GM23338 (cell line): ENCODE results near the gene PHF20.
"Not testable (repeated sequence)": the region's sequence is repeated elsewhere in the genome, so short reads cannot be mapped to it uniquely, and the experiment has no call there.

Experiments
- CREB1 ChIP-seq: fragments of 250-450 bp; sonication (Bioruptor Pico); IDR thresholded peaks from 2 replicates; pipeline ENCODE4 v1.5.0; 2020; ENCODE audit warnings: low read depth, mild to moderate bottlenecking, moderate library complexity
- EZH2 ChIP-seq: fragments of 200-600 bp; sonication (generic); IDR thresholded peaks from one replicate; pipeline ENCODE4 v1.8.0; 2017; ENCODE audit warnings: antibody characterized with exemption, mild to moderate bottlenecking, low read depth; ENCODE audit not compliant: unreplicated experiment
- EZH2phosphoT487 ChIP-seq: fragments of 200-600 bp; sonication (generic); IDR thresholded peaks from one replicate; pipeline ENCODE4 v1.8.1; 2018; ENCODE audit warnings: antibody characterized with exemption; ENCODE audit not compliant: unreplicated experiment
- JUNB ChIP-seq: IDR thresholded peaks from one replicate; pipeline ENCODE4 v1.6.1; 2016; ENCODE audit warnings: antibody characterized with exemption; ENCODE audit not compliant: unreplicated experiment
- NANOG ChIP-seq: IDR thresholded peaks from 2 replicates; pipeline ENCODE4 v1.6.1; 2016; ENCODE audit warnings: antibody characterized with exemption, borderline replicate concordance
- POLR2AphosphoS5 ChIP-seq: IDR thresholded peaks from 2 replicates; pipeline ENCODE4 v1.6.1; 2016; ENCODE audit warnings: antibody characterized with exemption, low read depth
- STAT1 ChIP-seq: IDR thresholded peaks from one replicate; pipeline ENCODE4 v1.6.1; 2016; ENCODE audit warnings: antibody characterized with exemption; ENCODE audit not compliant: unreplicated experiment
- ZNF114 ChIP-seq: fragments of 250-450 bp; sonication (Bioruptor Pico); IDR thresholded peaks from 2 replicates; pipeline ENCODE4 v1.5.0; 2020; ENCODE audit warnings: mild to moderate bottlenecking, moderate library complexity
- TF ChIP-seq, protein P1 (sequence below): IDR thresholded peaks from one replicate; pipeline ENCODE4 v1.6.1; 2018; ENCODE audit warnings: antibody characterized with exemption; ENCODE audit not compliant: unreplicated experiment
- TF ChIP-seq, protein P2 (sequence below), 2 experiments: fragments of 200-600 bp in 1 of 2; sonication (generic) in 1 of 2; conservative IDR thresholded peaks; 2 replicates each; pipeline versions ENCODE4 v1.5.1 to v1.6.1; 2016 to 2017; ENCODE audit warnings: antibody characterized with exemption in 2 of 2, low read depth in 2 of 2, mild to moderate bottlenecking in 2 of 2, moderate library complexity in 1 of 2

- TF ChIP-seq, protein P1, sequence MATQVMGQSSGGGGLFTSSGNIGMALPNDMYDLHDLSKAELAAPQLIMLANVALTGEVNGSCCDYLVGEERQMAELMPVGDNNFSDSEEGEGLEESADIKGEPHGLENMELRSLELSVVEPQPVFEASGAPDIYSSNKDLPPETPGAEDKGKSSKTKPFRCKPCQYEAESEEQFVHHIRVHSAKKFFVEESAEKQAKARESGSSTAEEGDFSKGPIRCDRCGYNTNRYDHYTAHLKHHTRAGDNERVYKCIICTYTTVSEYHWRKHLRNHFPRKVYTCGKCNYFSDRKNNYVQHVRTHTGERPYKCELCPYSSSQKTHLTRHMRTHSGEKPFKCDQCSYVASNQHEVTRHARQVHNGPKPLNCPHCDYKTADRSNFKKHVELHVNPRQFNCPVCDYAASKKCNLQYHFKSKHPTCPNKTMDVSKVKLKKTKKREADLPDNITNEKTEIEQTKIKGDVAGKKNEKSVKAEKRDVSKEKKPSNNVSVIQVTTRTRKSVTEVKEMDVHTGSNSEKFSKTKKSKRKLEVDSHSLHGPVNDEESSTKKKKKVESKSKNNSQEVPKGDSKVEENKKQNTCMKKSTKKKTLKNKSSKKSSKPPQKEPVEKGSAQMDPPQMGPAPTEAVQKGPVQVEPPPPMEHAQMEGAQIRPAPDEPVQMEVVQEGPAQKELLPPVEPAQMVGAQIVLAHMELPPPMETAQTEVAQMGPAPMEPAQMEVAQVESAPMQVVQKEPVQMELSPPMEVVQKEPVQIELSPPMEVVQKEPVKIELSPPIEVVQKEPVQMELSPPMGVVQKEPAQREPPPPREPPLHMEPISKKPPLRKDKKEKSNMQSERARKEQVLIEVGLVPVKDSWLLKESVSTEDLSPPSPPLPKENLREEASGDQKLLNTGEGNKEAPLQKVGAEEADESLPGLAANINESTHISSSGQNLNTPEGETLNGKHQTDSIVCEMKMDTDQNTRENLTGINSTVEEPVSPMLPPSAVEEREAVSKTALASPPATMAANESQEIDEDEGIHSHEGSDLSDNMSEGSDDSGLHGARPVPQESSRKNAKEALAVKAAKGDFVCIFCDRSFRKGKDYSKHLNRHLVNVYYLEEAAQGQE: not testable (repeated sequence)
- TF ChIP-seq POLR2AphosphoS5; EZH2; EZH2phosphoT487; JUNB; NANOG; ZNF114 (CRISPR knock-in tag); STAT1; CREB1 (CRISPR knock-in tag): not testable (repeated sequence)
- TF ChIP-seq, protein P2, sequence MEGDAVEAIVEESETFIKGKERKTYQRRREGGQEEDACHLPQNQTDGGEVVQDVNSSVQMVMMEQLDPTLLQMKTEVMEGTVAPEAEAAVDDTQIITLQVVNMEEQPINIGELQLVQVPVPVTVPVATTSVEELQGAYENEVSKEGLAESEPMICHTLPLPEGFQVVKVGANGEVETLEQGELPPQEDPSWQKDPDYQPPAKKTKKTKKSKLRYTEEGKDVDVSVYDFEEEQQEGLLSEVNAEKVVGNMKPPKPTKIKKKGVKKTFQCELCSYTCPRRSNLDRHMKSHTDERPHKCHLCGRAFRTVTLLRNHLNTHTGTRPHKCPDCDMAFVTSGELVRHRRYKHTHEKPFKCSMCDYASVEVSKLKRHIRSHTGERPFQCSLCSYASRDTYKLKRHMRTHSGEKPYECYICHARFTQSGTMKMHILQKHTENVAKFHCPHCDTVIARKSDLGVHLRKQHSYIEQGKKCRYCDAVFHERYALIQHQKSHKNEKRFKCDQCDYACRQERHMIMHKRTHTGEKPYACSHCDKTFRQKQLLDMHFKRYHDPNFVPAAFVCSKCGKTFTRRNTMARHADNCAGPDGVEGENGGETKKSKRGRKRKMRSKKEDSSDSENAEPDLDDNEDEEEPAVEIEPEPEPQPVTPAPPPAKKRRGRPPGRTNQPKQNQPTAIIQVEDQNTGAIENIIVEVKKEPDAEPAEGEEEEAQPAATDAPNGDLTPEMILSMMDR (conservative IDR thresholded peaks at IDR 0.05; ENCODE audit: low read depth in 2 of 2): not testable (repeated sequence)
Measured at GRCh38 chr20:35901230-35901629, 129.4 kb downstream of the PHF20 start.
